NB4 (cell line): Measurements from ENCODE around the gene LPP.

Experiments
- CTCF ChIP-seq: IDR thresholded peaks from one replicate; pipeline ENCODE4 v1.5.1; 2012; ENCODE audit warnings: low read depth, low read length
- MAX ChIP-seq: IDR thresholded peaks from 2 replicates; pipeline ENCODE4 v1.6.1; 2011; ENCODE audit warnings: low read depth, low read length
- MYC ChIP-seq: IDR thresholded peaks from 2 replicates; pipeline ENCODE4 v1.6.1; 2011; ENCODE audit warnings: low read depth, low read length
- POLR2A ChIP-seq: IDR thresholded peaks from 2 replicates; pipeline ENCODE4 v1.6.1; 2011; ENCODE audit warnings: mild to moderate bottlenecking; ENCODE audit not compliant: insufficient read length; ENCODE audit errors: extremely low read depth

GRCh38 chr3:188673646-188674186, 519.8 kb downstream of the LPP start:
- TF ChIP-seq CTCF (no peak), MAX (no peak), POLR2A (no peak), MYC (no peak)
